Stimulated activated CD4-positive, alpha-beta T cell treated with anti-CD3 and anti-CD28 coated beads, Interleukin-1b, Interleukin-23, amount 100 ng/mL, for 1 hour (primary cell): Measurements from ENCODE around the gene TUBGCP6.
A peak's percentile ranks its signal among the peaks of the same experiment; 100 is the strongest.
"Not testable (repeated sequence)": the region's sequence is repeated elsewhere in the genome, so short reads cannot be mapped to it uniquely, and the experiment has no call there.

Source experiments
- DNase-seq, 2 donors: peaks; one replicate each; pipeline ENCODE4 v3.0.0-alpha.2; 2020; ENCODE audit warnings: low read depth in 2 of 2

Gene TUBGCP6

GRCh38 chr22:50169774-50170341, 75.0 kb downstream of the TUBGCP6 start:
- peak in 1 of 2 donors; percentile 39 for DNase-seq

- DNase-seq, result no peak
These were observed 75.6 kb downstream of the TUBGCP6 start for GRCh38 chr22:50169181-50169759.

- not testable (repeated sequence) for DNase-seq
These were observed 76.2 kb downstream of the TUBGCP6 start for GRCh38 chr22:50168490-50169180.

- DNase-seq, result no peak
These were observed 76.9 kb downstream of the TUBGCP6 start for GRCh38 chr22:50167689-50168489.
